ENCODE results near the gene PDE6A. TPM values are rescaled to one million over a fixed set of nuclear protein-coding genes. Genes with fewer than 3 reads are reported as not detected.

PDE6A gene
- polyA plus RNA-seq, 5 donors: 0.14 to 0.30 (median 0.20) TPM

DNA sequence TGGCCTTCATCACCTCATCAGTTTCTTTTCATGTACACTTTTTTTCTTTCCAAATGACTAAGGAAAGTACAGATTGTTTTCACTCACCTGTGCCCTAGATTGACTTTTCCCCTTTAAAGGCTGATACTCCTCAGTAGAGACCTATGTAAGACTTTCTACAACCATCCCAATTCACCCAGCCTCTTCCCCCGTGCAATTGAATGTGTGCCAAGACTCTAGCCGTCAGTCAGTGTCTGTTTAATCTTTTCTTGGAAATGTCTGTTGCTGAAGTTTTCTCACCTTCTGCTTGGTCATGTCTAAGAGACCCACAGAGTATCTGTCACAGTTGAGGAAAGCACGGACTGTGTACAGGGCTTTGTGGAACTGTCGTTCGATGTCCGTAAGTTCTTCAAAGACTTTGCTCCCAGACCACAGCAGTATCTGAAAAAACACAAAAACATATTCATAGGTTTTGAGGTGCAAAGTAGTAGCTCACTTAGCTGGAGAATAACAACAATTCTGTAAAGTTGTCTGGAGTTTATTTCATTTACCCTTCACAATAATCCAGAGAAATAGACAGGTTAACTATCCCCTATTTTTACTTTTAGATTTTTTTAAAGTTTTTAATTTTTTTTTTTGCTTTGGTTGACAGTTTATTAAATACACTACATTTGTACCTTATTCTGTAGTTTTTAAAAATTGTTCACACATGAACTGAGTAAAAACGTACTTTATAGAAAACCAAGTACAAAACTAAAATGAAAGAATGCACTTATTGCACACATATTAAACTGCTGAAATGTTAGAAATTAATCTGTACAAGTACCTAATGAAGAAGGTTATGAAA is 13.6 kb downstream of the PDE6A start:
- DNase-seq: no peak

DNA sequence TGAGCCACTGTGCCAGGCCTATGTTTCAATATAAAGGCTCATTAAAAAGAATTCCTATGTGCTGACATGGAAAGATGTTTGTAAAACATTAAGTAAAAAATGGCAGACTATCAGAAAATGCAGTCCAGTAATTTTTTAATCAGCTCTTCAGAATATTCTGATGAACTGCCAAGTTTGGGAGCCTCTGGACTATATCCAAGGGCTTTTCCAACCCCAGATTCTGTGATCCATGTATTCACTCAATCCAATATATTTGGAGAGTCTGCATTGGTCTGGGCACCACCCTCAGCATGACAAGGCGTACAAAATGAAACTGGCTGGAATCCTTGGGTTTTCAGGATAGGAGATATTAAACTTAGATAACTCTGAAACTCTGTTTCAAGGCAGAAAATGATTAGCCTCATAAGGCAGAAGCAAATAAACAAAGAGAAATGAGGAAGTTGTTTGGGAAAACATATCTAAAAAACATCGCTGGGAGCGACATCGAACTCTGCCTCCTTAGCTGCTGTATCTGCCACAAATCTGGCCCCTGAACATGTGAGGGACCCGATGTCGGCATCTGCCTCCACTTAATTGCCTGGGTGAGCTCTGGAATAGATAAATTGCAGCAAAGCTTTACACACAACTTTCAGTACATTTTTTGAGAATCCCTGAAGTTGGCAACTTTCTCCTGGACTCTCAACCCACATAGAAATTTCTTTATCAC is 14.4 kb downstream of the PDE6A start:
- DNase-seq: peak; percentile 74 to 80

DNA sequence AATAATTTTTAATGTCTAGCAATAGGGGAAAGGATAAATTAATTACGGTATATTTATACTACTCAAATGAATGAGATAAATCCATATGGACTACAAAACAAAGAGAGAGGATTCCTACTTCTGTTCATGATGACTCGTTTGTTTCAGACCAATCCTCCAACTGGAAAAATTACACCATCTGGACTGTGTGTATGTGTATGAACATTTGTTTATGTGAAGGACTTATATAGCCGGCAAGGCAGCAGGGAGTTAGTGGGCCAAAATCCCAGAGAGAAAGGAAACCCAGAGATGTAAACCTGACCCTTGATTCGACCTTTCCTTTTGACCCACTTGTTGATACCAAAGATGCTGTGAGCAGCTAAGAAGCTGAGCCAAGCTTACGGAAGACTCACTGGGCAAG is 20.1 kb downstream of the PDE6A start:
- DNase-seq: no peak

DNA sequence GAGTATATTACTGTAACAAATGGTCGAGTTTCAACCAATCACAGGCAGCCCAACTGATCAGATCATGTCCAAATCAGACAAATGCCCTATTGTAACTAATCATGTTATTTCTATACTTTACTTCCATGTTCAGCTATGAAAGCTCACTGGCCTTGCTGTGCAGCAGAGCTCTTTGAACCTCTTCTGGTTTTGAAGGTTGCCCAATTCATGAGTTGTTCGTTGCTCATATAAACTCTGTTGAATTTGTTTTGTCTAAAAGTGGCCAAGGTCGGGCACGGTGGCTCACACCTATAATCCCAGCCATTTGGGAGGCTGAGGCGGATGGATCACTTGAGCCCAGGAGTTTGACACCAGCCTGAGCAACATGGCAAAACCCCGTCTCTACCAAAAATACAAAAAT is 21.6 kb downstream of the PDE6A start:
- no peak for DNase-seq

DNA sequence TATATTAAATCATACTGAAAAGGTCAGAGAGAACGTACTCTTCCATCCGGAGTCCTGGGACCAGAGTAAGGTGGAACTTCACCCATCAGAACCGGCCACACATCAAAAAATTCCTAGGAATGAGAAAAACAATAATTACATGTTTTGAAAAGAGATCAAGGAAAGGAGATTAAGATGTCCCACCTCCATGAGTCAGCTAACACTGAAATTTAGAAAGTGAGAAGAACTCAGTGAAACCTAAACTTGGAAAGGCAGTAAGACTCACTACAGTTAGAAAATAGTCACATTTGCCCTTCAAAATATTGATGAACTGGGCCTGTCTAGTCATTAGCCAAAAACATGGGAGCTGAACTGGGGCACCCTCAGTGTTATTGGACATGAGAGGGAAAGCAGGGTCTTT is 23.0 kb downstream of the PDE6A start:
- no peak for DNase-seq

DNA sequence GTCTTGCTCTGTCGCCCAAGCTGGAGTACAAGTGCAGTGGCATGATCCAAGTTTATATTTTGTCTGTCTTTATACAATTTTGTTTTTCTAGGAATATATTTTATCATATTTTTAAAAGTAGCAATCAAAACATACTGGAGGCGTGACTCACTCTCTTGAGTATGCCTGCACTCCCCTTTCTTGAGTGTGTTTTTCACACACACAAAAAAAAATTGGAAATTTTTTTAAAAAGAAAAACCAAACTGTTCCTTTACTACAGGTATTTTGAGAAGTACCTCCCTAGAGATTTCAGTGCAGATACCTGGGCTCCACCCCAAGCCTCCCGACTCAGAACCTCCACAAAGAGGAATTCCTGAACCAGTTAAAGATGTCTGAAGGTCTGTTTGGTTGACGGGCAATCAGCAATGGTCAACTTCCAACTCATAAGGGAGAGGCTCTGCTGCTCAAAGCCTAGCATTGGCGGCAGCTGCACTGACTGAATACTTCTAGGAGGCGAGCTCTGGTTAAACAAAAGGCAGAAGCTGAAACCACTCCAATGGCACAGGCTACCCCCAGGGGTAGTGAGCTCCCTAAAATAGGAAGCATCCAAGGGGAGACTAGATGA is 27.4 kb downstream of the PDE6A start:
- DNase-seq: no peak

DNA sequence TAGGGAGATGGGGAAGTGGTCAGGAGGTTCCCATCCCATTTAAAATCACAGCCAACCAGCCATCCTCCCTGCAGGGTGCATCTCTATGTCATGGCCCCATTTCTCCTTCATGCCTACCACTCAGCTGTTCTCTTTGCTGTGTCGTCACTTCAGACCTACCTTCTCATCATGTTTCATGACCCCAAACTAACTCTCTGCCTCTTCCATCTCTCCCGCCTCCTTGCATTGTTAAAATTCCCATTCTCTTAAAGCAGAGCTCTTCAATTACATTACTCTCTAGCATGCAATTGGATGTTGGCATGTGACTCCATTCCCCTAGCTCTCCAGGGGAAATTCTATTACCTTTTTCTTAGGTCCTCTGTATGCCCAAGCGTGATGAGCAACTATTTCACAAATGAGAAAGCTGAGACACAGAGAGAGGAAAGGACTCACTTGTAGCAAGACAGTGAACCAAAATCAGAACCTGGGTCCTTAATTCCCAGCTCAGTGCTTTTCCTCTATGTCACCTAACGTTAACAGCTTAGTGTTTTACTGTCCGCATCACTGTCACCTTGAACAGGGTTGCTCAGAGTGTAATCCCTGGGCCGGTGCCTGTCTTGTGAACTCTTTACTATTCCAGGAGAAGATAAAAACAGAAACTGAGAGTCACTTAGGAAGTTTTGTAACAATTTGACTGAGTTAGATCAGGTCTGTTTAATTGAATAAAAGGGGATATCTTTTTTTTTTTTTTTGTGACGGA is 28.1 kb downstream of the PDE6A start:
- no peak for DNase-seq

DNA sequence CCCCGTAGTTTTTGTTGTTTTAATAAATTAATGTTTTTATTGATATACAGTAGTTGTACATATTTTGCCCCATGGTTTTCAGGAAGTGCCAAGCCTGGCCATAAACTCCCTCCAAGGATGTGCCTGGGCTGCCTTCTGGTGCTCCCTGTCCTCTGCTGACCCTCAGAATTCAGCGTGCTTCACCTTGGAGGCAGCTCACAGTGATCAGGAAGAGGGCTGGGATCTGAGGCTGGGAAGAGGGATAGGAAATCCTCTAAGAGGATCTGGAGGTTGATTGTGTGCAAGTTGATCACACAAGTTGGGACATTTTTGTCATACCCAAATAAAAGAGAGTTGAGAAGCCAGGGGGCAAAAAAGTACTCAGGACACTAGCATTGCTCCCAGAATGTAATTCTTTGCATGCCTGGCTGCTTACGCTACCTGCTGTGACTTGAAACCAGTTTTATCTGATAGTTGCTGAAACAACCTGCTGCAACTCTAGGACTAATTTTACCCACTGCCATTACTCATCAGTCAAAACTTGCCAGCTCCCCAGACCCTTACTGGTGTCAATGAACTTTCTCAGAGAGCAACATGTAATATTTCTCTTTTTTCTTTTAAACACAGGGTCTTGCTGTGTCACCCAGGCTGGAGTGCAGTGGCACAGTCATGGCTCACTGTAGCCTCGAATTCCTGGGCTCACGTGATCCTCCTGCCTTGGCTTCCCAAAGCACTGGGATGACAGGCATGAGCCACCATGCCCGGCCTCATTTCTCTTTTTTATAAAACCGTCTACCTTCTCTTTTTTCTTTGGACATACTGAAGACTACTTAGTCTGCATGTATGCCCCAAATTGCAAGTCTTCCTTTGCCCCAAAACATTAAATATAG is 29.0 kb downstream of the PDE6A start:
- DNase-seq: no peak

DNA sequence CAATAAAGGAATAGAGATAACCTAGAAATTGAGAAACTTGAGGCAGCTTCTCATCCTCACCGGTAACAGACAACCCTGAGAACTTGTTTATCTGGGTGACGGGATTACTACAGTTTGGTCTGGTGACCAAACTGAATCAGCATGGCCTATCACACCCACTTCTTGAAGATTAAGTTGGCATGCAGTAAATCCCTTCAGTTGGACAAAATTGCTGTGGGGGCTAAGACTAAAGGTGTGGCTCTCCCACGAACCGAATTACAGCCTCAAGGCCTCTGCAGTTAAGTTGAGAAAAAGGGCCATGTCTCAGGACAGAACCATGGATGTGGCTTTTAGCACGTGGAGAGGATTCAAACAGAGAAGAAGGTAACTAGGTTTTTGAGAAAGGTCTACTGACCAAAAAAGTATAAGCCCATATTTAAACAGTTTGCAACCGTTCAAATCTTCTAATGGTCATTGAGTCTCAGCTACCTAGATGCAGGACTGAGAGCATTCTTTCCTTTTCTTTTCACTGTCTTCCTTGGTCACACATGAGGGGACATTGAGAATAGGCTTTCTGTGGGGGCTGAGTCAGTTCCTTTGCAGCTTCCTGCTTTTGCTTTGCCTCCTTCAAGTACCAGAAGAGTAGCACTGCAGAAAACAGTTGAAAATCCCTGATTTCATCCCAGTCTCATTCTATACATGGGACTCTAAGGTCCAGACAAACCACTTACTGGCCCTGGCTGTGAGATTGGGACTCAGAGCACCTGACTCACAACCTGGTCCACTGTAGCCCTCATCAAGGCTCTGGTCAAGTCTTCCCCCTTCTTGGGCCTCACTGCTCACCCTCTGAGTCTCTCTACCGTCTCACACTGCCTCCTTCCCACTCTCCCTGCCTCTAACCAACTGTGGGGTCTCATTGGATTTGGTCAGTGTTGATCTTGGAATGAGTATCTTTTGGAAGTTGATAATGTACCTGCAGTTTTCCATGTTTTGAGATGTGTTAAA is 30.9 kb downstream of the PDE6A start:
- DNase-seq: no peak

DNA sequence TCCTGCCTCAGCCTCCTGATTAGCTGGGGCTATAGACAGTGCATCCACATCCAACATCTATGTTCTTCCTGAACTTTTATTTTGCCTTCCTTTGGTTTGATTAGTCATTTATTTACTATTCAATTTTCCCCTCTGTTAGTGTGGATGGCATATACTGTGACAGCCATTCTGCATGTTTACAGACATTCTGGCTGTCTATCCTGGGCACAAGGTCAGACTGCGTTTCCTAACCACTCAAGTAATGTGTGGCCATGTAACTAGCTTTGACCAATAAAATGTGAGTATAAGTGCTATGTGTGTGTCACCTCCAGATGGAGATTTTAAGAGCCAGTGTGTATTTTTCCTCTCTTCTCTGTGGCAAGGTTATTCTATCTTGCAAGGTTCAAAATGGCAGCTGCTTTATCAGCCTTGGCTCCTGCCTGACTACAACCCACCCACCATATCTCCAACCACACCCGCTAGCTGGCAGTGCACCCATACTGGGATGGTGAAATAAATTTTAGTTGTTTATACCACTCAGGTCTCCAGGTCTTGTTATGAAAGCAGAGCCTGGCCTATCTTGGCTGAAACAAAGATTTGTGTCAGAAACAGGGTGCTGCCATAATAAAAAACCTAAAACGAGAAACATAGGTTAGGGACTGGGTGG is 32.2 kb downstream of the PDE6A start:
- no peak for DNase-seq

DNA sequence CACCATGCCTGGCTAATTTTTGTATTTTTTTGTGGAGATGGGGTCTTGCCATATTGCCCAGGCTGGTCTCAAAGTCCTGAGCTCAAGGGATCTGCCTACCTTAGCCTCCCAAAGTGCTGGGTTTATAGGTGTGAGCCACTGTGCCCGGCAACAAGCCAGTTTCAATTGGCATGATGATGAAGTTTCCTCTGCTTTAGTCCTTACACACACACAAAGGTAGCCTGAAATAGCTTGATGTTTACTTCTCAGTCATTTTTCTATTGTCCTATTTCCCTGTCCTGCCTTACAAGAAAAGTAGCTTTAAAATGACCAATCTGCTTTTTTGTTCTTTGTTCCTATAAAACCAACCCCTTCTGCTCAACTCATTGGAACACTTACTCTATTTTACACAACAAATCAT is 33.6 kb downstream of the PDE6A start:
- DNase-seq: no peak

DNA sequence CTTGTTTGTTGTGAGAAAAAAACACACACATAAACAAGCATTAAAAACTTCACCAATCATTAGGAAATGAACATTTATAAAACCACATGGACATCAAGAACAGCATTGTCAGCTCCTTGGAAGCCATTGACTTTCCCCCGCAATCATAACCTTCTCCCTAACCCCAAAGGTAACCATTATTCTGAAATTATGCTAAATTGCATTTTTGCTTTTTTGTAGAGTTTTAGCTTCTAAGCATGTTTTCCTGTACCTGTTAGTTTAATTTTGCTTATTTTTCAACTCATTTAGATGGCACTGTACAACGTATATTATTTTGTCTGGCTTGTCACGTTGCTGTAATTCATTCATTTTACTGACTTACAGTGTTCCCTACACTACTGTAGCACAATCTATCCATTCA is 36.8 kb downstream of the PDE6A start:
- no peak for DNase-seq

DNA sequence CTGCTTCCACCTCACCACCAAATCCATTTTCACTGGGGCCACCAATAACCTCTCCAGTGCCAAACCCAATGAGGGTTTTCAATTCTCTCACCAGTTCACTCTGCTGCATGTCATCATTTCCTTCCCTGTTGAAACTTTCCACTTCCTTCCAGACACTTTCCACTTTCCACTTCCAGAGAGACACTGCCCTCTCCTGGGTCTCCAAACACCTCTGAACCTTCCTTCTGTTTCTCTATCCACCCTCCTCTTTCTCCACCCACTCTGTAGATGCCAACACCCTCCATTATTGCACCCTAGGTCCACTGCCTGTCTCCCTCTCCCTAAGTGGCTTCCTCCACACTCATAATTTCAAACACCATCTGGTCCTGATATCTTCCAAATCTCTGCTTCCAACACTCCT is 39.6 kb downstream of the PDE6A start:
- no peak for DNase-seq

DNA sequence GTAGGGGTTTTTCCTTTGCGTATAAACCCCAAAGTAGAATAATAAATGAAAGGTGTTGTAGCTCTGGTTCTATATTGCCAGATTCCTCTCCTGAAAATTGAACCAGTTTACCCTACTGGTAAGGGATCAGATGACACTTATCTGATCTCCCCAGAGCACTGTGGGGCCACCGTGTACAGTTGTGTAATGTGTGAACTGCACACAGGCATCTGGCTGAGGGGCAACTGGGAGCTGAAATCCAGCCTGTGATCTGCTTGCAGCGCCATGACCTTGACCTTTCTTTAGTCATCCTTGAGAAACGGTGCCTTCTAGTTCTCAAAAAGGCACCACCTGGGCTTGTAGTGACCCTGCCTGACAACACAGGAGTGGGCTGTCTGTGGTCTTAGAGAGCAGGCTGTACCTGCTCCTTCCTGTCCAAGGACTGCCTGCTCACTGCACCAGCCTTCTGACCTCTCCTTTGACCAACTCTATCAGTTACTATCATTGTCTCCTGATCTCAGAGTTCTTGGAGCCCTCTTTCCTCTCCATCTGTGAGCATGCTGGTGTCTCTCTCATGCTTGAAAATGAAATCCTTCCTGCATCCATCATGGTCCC is 40.2 kb downstream of the PDE6A start:
- no peak for DNase-seq

DNA sequence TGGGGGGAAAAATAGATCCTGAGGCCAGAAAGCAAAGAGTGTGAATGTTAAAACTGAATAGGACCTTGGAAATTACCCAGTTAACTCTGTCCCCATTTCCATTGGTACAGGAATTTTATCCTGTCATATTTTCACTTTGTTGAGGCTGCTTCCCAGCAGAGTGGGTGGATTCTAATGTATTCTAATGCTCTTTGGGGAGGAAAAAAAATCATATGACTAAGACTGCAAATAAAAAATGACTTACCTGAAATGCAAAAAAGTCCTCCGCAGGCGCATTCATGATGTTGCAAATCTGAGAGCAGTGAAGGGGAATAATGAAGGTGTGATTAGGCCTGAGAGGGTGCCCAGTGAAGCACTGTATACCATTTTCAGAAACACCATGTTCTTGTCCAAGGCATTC is 41.2 kb downstream of the PDE6A start:
- no peak for DNase-seq

DNA sequence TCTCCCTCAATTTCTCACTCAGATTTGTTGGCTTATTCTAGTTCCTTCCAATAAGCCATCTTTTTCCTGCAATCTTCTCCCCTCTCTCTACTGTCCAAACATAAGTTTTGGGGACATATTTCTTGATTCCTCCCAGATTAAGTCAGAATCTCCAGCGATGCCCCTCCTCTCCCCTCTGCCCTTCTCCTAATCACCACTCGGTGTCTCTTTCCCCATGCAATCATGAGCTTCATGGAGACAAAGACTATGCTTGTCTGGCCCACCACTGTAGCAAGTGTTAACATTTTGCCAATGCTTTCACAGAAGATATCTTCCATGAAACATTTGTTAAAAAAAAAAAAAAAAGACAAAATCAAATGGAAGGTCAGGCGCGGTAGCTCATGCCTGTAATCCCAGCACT is 42.4 kb downstream of the PDE6A start:
- no peak for DNase-seq

DNA sequence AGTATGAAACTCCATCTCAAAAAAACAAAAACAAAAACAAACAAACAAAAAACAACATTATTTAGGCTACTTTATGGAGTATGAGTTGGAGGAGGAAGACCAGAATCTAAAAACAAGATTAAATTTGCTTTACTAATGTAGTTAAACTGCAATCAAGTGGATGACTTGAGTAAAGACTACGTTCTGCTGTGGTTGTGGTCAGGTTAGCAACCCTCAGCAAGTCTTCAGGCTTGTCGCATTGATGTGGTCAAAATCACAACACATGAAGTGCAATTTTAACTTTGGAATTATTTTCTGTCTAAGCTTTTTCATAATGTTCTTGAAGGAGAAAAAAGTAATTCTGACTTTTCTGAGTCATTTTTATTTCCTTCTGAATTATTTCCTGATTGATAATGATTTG is 43.1 kb downstream of the PDE6A start:
- no peak for DNase-seq

DNA sequence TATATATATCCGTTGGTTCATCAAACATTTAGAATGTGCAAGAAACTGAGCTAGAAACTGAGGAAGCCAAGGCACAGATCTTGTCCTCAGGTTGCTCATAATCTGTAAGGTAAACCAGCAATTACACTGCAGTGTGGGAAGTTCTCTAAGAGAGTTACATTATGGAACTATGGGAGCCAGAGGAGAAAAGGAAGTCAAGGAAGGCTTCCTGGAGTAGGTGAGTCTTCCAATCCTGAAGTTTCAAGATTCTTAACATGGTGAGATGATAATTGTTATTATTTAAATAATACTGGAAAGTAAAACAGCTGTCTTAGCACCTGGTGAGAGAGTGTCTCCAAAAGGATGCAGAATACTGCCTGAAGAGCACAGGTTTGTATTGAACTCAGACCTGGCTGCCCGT is 44.2 kb downstream of the PDE6A start:
- no peak for DNase-seq

DNA sequence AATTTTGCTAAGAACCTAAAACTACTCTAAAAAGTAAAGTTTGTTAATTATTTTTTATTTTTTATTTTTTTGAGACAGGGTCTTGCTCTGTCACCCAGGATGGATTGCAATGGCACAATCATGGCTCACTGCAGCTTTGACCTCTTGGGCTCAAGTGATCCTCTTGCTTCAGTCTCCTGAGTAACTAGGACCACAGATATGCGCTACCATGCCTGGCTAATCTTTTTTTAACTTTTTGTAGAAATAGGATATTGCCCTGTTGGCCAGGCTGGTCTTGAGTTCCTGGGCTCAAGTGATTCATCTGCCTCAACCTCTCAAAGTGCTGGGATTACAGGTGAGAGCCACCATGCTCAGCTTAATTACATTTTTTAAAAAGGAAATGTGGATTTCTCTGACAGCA is 45.8 kb downstream of the PDE6A start:
- DNase-seq: no peak
